Upper lobe of right lung (tissue), 1 donor: ENCODE measurements around the gene LTN1. TPM values are rescaled to one million over a fixed set of nuclear protein-coding genes. Genes with fewer than 3 reads are reported as not detected.

Experiments used
- ATAC-seq: fragments of 200-7000 bp; cut with Tn5 transposase; one replicate; pipeline ENCODE4 v1.9.1; 2020; ENCODE audit warnings: mild to moderate bottlenecking, moderate library complexity
- DNase-seq: peaks from one replicate; pipeline ENCODE4 v3.0.0-alpha.2; 2020
- H3K27ac ChIP-seq: fragments of 200-600 bp; one replicate; pipeline ENCODE4 v1.8.0; 2022
- H3K27me3 ChIP-seq: fragments of 200-600 bp; one replicate; pipeline ENCODE4 v1.8.0; 2022; ENCODE audit warnings: mild to moderate bottlenecking
- H3K36me3 ChIP-seq: fragments of 200-600 bp; one replicate; pipeline ENCODE4 v1.8.0; 2022
- H3K4me1 ChIP-seq: fragments of 200-600 bp; one replicate; pipeline ENCODE4 v1.8.0; 2022
- H3K4me3 ChIP-seq: fragments of 200-600 bp; one replicate; pipeline ENCODE4 v1.8.0; 2022; ENCODE audit warnings: mild to moderate bottlenecking
- H3K9me3 ChIP-seq: fragments of 200-600 bp; one replicate; pipeline ENCODE4 v1.8.0; 2022
- intact Hi-C: fragments of 100-400 bp; cut with DNase I; formaldehyde crosslinking; loops from one replicate; pipeline ENCODE4 v1.11.0; 2022
- total RNA-seq: library from RNA; stranded (reverse); fragmentation: NEBNext Ultra II Directional; extraction: Animal tissue kit (Norgen Biotek cat#: 25700); gene quantifications from one replicate; pipeline ENCODE4 v1.2.1, GENCODE V29; 2021
- TF ChIP-seq, protein P1 (sequence below): fragments of 200-600 bp; IDR thresholded peaks from one replicate; pipeline ENCODE4 v1.8.0; 2022; ENCODE audit warnings: antibody characterized with exemption
- donor health status: DM: no; HTN: yes; CAD: no; lungs with severe emphysema.

Gene LTN1
- total RNA-seq, 1 donor from 2014 or later = 25.7 TPM

- no peak overlapping the region for H3K4me3 ChIP-seq
- intact Hi-C loops = no loop called here
- no peaks in the 10 kb centered on the region for H3K9me3 ChIP-seq
- H3K36me3 ChIP-seq = no peaks in the 10 kb centered on the region
- TF ChIP-seq, protein P1, sequence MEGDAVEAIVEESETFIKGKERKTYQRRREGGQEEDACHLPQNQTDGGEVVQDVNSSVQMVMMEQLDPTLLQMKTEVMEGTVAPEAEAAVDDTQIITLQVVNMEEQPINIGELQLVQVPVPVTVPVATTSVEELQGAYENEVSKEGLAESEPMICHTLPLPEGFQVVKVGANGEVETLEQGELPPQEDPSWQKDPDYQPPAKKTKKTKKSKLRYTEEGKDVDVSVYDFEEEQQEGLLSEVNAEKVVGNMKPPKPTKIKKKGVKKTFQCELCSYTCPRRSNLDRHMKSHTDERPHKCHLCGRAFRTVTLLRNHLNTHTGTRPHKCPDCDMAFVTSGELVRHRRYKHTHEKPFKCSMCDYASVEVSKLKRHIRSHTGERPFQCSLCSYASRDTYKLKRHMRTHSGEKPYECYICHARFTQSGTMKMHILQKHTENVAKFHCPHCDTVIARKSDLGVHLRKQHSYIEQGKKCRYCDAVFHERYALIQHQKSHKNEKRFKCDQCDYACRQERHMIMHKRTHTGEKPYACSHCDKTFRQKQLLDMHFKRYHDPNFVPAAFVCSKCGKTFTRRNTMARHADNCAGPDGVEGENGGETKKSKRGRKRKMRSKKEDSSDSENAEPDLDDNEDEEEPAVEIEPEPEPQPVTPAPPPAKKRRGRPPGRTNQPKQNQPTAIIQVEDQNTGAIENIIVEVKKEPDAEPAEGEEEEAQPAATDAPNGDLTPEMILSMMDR = no peak
- DNase-seq = no peak
- ATAC-seq = no peak
- no peaks in the 10 kb centered on the region for H3K4me1 ChIP-seq
- no peaks in the 10 kb centered on the region for H3K27me3 ChIP-seq
- no peak overlapping the region for H3K27ac ChIP-seq
These were observed 85.8 kb downstream of the LTN1 start for GRCh38 chr21:28906841-28907240.

DNA sequence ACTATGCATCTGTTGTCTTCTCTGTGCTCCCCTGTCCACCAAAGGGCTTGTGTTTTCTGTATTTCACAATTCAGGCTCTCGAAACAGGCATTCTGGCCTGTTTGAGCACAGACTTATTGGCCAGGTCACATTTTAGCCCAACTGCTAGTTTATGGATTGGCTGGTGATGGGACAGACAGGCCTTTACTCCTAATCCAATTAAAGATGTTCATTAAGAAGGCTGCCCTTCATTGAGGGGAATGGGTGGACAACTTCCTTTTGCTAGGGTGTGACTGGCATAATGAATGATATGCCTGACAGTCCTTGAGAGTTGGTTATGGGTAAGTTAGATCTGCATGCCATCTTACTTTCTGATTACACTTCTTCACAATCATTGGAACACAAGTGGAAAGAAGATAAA, 86.4 kb downstream of the LTN1 start:
- H3K4me1 ChIP-seq = no peaks in the 10 kb centered on the region
- ATAC-seq (no peak), DNase-seq (no peak)
- H3K27me3 ChIP-seq = no peaks in the 10 kb centered on the region
- TF ChIP-seq, protein P1 = no peak
- no peaks in the 10 kb centered on the region for H3K36me3 ChIP-seq
- H3K27ac ChIP-seq = no peak overlapping the region
- no peaks in the 10 kb centered on the region for H3K9me3 ChIP-seq
- intact Hi-C loops = no loop called here
- no peak overlapping the region for H3K4me3 ChIP-seq

DNA sequence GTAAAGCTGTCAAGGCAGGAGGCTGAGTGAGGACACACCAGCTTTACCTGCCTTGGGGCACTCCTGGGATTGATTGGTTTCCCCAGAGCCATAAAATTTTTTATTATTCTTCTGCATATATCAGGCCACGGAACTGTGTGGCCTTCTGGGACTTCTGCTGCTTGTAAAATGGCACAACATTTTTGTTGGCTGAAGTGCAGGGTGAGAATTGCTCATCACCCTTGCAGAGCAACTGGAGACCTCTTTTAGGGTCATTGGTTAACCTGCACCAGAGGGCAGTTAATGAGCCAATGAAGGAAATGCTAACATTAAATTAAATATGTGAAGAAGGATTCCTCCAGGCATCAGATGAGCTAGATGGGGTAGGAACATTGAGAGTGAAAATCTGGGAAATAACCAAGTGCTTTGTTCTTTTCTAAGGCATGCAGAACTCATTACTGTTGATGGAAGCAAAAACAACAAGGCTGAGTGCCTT, 87.7 kb downstream of the LTN1 start:
- Histone ChIP-seq H3K27ac (no peak overlapping the region), H3K4me1 (no peaks in the 10 kb centered on the region), H3K27me3 (no peaks in the 10 kb centered on the region), H3K4me3 (no peak overlapping the region), H3K9me3 (no peaks in the 10 kb centered on the region), H3K36me3 (no peaks in the 10 kb centered on the region)
- intact Hi-C loops = no loop called here
- TF ChIP-seq, protein P1 = no peak
- ATAC-seq (no peak), DNase-seq (no peak)

DNA sequence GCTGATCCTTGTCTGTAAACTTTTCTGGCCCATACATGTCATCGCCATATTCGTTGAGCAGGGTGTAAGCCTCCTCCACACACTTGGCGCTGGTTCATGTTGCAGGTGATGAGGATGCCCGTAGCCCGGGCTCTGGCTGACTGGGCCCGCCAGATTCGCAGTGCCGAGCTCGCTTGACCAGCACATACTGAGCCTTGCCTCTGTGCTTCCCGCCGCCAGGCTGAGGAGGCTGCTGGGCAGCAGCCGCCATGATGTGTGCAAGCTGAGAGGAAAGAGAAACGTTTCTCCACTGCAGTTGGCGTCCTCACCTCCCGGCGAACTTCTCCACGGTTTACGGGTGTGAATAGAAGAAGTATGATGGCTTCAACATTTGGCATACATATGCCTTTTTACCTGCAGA, 89.2 kb downstream of the LTN1 start:
- Histone ChIP-seq H3K4me3 (no peak overlapping the region), H3K27me3 (no peaks in the 10 kb centered on the region), H3K4me1 (no peaks in the 10 kb centered on the region), H3K27ac (no peak overlapping the region), H3K36me3 (no peaks in the 10 kb centered on the region), H3K9me3 (no peaks in the 10 kb centered on the region)
- intact Hi-C loops = no loop called here
- ATAC-seq (no peak), DNase-seq (no peak)
- TF ChIP-seq, protein P1 = no peak

GRCh38 chr21:28900481-28900880, 92.2 kb downstream of the LTN1 start:
- H3K9me3 ChIP-seq = no peaks in the 10 kb centered on the region
- no peaks in the 10 kb centered on the region for H3K36me3 ChIP-seq
- no peak overlapping the region for H3K27ac ChIP-seq
- H3K4me3 ChIP-seq = no peak overlapping the region
- H3K27me3 ChIP-seq = peaks cover 2% of the 10 kb centered on the region
- ATAC-seq (no peak), DNase-seq (no peak)
- intact Hi-C loops = no loop called here
- TF ChIP-seq, protein P1 = no peak
- no peaks in the 10 kb centered on the region for H3K4me1 ChIP-seq

DNA sequence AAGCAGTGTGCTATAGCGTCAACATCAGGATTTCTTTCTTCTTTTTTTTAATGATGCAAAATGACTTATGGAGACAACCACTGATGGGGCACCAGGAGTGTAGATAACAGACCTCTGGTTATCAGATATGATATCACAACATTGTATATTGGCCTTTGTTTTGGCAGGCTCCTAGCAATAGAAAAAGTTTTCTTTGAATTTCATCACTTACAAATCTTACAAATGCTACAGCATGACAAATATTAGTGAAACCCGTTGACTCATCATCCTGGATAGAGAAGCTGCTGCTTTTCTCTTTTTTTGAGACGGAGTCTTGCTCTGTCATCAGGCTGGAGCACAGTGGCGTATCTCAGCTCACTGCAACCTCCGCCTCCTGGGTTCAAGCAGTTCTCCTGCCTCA, 92.9 kb downstream of the LTN1 start:
- no peak overlapping the region for H3K4me3 ChIP-seq
- no peaks in the 10 kb centered on the region for H3K4me1 ChIP-seq
- ATAC-seq (no peak), DNase-seq (no peak)
- TF ChIP-seq, protein P1 = no peak
- intact Hi-C loops = no loop called here
- no peak overlapping the region for H3K27ac ChIP-seq
- peaks cover 4% of the 10 kb centered on the region for H3K27me3 ChIP-seq
- H3K36me3 ChIP-seq = no peaks in the 10 kb centered on the region
- H3K9me3 ChIP-seq = no peaks in the 10 kb centered on the region
